ENCODE measurements around the gene MEST.
"Not testable (repeated sequence)": the region's sequence is repeated elsewhere in the genome, so short reads cannot be mapped to it uniquely, and the experiment has no call there.

The MEST gene

GRCh38 chr7:130523519-130524125 lies 31.7 kb downstream of the MEST start:
- not testable (repeated sequence) for DNase-seq

GRCh38 chr7:130524628-130525027 lies 32.7 kb downstream of the MEST start:
- DNase-seq: no peak

- DNase-seq: not testable (repeated sequence)
Observed at GRCh38 chr7:130527752-130528355, 36.0 kb downstream of the MEST start.

- no peak for DNase-seq
Observed at GRCh38 chr7:130529417-130529816, 37.5 kb downstream of the MEST start.

- not testable (repeated sequence) for DNase-seq
Observed at GRCh38 chr7:130537894-130538293, 46.0 kb downstream of the MEST start.

GRCh38 chr7:130541287-130541686 lies 49.4 kb downstream of the MEST start:
- DNase-seq: not testable (repeated sequence)

GRCh38 chr7:130542297-130542696 lies 50.4 kb downstream of the MEST start:
- not testable (repeated sequence) for DNase-seq

- peak in 1 of 3 experiments; percentile 44 for DNase-seq
Observed at GRCh38 chr7:130543487-130544010, 51.7 kb downstream of the MEST start.

GRCh38 chr7:130544356-130544755 lies 52.5 kb downstream of the MEST start:
- no peak for DNase-seq

- DNase-seq: no peak
Observed at GRCh38 chr7:130553398-130554029, 61.6 kb downstream of the MEST start.

GRCh38 chr7:130554481-130554880 lies 62.6 kb downstream of the MEST start:
- peak in 1 of 3 experiments; percentile 9 for DNase-seq

Measured in NCI-H1417 (cell line).